Neural cell (in vitro differentiated cells): ENCODE results near the gene ADARB1.

ENCODE experiments used
- EZH2 ChIP-seq: fragments of 200-600, 300-800 bp; shearing (Covaris generic), sonication (generic); IDR thresholded peaks from 2 replicates; pipeline ENCODE4 v1.6.1; 2014; ENCODE audit warnings: antibody characterized with exemption, low read length, borderline replicate concordance, mild to moderate bottlenecking; ENCODE audit not compliant: insufficient read depth, poor library complexity, severe bottlenecking
- RAD21 ChIP-seq: fragments of 450-650 bp; conservative IDR thresholded peaks from 2 replicates; pipeline ENCODE4 v1.6.1; 2014; ENCODE audit warnings: antibody characterized with exemption, mild to moderate bottlenecking, moderate library complexity
- TF ChIP-seq, protein P1 (sequence below): fragments of 450-650 bp; IDR thresholded peaks from 2 replicates; pipeline ENCODE4 v1.5.1; 2014; ENCODE audit warnings: antibody characterized with exemption, mild to moderate bottlenecking, moderate library complexity; ENCODE audit not compliant: poor library complexity, severe bottlenecking

DNA sequence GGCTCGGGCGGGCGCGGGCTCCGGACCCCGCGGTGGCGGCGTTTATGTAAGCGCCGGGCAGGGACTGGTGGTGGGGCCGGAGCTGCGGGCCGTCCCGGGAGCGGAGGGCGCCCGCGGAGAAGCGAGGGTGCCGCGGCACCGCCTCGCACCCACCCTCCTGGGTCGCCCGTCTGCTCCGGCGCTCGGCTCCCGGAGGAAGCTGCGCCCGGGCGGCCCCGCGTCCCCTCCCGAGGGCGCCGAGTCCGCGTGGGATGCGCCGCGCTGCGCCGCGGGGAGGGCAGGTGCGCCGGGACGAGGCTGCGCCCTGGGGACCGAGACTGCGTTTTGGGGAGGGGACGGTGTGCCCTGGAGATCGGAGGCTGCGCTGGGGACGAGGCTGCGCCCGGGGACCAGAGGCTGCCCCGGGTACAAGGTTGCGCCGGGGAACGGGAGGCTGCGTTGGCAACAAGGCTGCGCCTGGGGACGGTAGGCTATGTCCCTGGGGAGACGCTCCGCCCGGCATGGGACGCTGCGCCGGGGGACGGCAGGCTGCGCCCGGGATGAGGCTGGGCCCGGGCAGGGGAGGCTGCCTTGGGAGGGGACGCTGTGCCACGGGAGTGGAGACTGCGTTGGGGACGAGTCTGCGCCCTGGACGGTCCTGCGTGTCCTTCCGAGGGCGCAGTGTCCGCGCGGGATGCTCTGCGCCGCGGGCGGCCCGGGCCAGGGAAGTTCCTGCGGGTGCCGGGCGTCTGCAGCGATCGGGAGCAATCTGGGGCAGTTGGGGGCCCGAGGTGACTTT lies 627 bp downstream of the ADARB1 start:
- TF ChIP-seq, protein P1, sequence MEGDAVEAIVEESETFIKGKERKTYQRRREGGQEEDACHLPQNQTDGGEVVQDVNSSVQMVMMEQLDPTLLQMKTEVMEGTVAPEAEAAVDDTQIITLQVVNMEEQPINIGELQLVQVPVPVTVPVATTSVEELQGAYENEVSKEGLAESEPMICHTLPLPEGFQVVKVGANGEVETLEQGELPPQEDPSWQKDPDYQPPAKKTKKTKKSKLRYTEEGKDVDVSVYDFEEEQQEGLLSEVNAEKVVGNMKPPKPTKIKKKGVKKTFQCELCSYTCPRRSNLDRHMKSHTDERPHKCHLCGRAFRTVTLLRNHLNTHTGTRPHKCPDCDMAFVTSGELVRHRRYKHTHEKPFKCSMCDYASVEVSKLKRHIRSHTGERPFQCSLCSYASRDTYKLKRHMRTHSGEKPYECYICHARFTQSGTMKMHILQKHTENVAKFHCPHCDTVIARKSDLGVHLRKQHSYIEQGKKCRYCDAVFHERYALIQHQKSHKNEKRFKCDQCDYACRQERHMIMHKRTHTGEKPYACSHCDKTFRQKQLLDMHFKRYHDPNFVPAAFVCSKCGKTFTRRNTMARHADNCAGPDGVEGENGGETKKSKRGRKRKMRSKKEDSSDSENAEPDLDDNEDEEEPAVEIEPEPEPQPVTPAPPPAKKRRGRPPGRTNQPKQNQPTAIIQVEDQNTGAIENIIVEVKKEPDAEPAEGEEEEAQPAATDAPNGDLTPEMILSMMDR = peak; percentile 14
- TF ChIP-seq EZH2 = no peak
- TF ChIP-seq RAD21 = no peak
